GM08714 (cell line): Measurements from ENCODE around the gene ATP2A1.
"Not testable (repeated sequence)": the region's sequence is repeated elsewhere in the genome, so short reads cannot be mapped to it uniquely, and the experiment has no call there.

Experiments used
- H3K4me3 ChIP-seq: fragments of 200-500 bp; sonication (Bioruptor generic); 2 replicates; pipeline ENCODE4 v1.5.1; 2014; ENCODE audit warnings: mild to moderate bottlenecking, low read length, inconsistent platforms
- ZNF274 ChIP-seq: IDR thresholded peaks from 2 replicates; pipeline ENCODE4 v1.6.1; 2012; ENCODE audit warnings: mild to moderate bottlenecking, low read depth, low read length

ATP2A1 gene

GRCh38 chr16:28883221-28883996, 5.1 kb downstream of the ATP2A1 start:
- TF ChIP-seq ZNF274: no peak
- no peak overlapping the region for H3K4me3 ChIP-seq

GRCh38 chr16:28884045-28884444, 5.8 kb downstream of the ATP2A1 start:
- H3K4me3 ChIP-seq: no peak overlapping the region
- TF ChIP-seq ZNF274: no peak

GRCh38 chr16:28886945-28887344, 8.7 kb downstream of the ATP2A1 start:
- TF ChIP-seq ZNF274: no peak

GRCh38 chr16:28890355-28890754, 12.1 kb downstream of the ATP2A1 start:
- not testable (repeated sequence) for H3K4me3 ChIP-seq

More at GRCh38 chr16:28886945-28887344, 8.7 kb downstream of the ATP2A1 start:
- H3K4me3 ChIP-seq: no peak overlapping the region

GRCh38 chr16:28891964-28892890, 13.9 kb downstream of the ATP2A1 start:
- no peak overlapping the region for H3K4me3 ChIP-seq
- no peak for TF ChIP-seq ZNF274

- no peak overlapping the region for H3K4me3 ChIP-seq
- TF ChIP-seq ZNF274: no peak
Measured at GRCh38 chr16:28893291-28893690, 15.0 kb downstream of the ATP2A1 start.

- no peak overlapping the region for H3K4me3 ChIP-seq
- no peak for TF ChIP-seq ZNF274
Measured at GRCh38 chr16:28895609-28896008, 17.3 kb downstream of the ATP2A1 start.

- H3K4me3 ChIP-seq: no peak overlapping the region
- no peak for TF ChIP-seq ZNF274
Measured at GRCh38 chr16:28897826-28898225, 19.5 kb downstream of the ATP2A1 start.

GRCh38 chr16:28898266-28898665, 20.0 kb downstream of the ATP2A1 start:
- TF ChIP-seq ZNF274: no peak

GRCh38 chr16:28898942-28899341, 20.7 kb downstream of the ATP2A1 start:
- TF ChIP-seq ZNF274: no peak
- no peak overlapping the region for H3K4me3 ChIP-seq

More at GRCh38 chr16:28898266-28898665, 20.0 kb downstream of the ATP2A1 start:
- no peak overlapping the region for H3K4me3 ChIP-seq

GRCh38 chr16:28899882-28900590, 21.7 kb downstream of the ATP2A1 start:
- TF ChIP-seq ZNF274: no peak
- no peak overlapping the region for H3K4me3 ChIP-seq

- no peak overlapping the region for H3K4me3 ChIP-seq
- no peak for TF ChIP-seq ZNF274
Measured at GRCh38 chr16:28900601-28901000, 22.3 kb downstream of the ATP2A1 start.

- TF ChIP-seq ZNF274: no peak
- H3K4me3 ChIP-seq: no peak overlapping the region
Measured at GRCh38 chr16:28901862-28902261, 23.6 kb downstream of the ATP2A1 start.

- TF ChIP-seq ZNF274: no peak
- no peak overlapping the region for H3K4me3 ChIP-seq
Measured at GRCh38 chr16:28902909-28903308, 24.6 kb downstream of the ATP2A1 start.
